ENCODE measurements around the gene SCD. TPM values are rescaled to one million over a fixed set of nuclear protein-coding genes. Genes with fewer than 3 reads are reported as not detected.
"Not testable (repeated sequence)": the region's sequence is repeated elsewhere in the genome, so short reads cannot be mapped to it uniquely, and the experiment has no call there.

SCD gene
- total RNA-seq, 1 donor from 2014 or later, result 2.9 TPM

GRCh38 chr10:100373298-100374199 lies 26.5 kb downstream of the SCD start:
- no peak for TF ChIP-seq CTCF (IDR thresholded peaks at IDR 0.05)
- H3K27ac ChIP-seq, result peak overlapping the region; percentile 90 to 92
- intact Hi-C loops (cut with DNase I), result loop anchor here (1.0 to 5.0 kb wide), 7 partner anchors 26 to 689 kb away; partner anchors contain the start of genes BLOC1S2, ERLIN1, KAZALD1 and SCD
- no peaks in the 10 kb centered on the region for H3K36me3 ChIP-seq
- peak overlapping the region; percentile 56 to 63 for H3K4me3 ChIP-seq
- peaks cover 7 to 25% of the 10 kb centered on the region in 2 donors for H3K4me1 ChIP-seq
- no peaks in the 10 kb centered on the region for H3K27me3 ChIP-seq
- DNase-seq (ENCODE audit: low spot score in 2 of 2), result peak; percentile 99 to 100
- no peaks in the 10 kb centered on the region for H3K9me3 ChIP-seq

GRCh38 chr10:100374200-100374655 lies 27.2 kb downstream of the SCD start:
- no peaks in the 10 kb centered on the region for H3K9me3 ChIP-seq
- intact Hi-C loops (cut with DNase I), result loop anchor here (2.0 to 5.0 kb wide), 4 partner anchors 37 to 688 kb away; partner anchors contain the start of genes ERLIN1, KAZALD1 and SLF2
- no peak for TF ChIP-seq CTCF (IDR thresholded peaks at IDR 0.05)

GRCh38 chr10:100374677-100375353 lies 27.8 kb downstream of the SCD start:
- intact Hi-C loops (cut with DNase I), result loop anchor here (2.0 to 5.0 kb wide), 4 partner anchors 38 to 687 kb away; partner anchors contain the start of genes ERLIN1, KAZALD1 and SLF2
- not testable (repeated sequence) for H3K9me3 ChIP-seq; DNase-seq (ENCODE audit: low spot score in 2 of 2); H3K36me3 ChIP-seq; H3K27me3 ChIP-seq
- H3K27ac ChIP-seq, result peak overlapping the region; percentile 90 to 92
- peak overlapping the region; percentile 56 to 63 for H3K4me3 ChIP-seq
- peaks cover 7 to 25% of the 10 kb centered on the region in 2 donors for H3K4me1 ChIP-seq

More at GRCh38 chr10:100374200-100374655, 27.2 kb downstream of the SCD start:
- peak overlapping the region; percentile 90 to 92 for H3K27ac ChIP-seq
- DNase-seq (ENCODE audit: low spot score in 2 of 2), result no peak
- H3K36me3 ChIP-seq, result no peaks in the 10 kb centered on the region
- H3K27me3 ChIP-seq, result no peaks in the 10 kb centered on the region
- peaks cover 7 to 25% of the 10 kb centered on the region in 2 donors for H3K4me1 ChIP-seq
- peak overlapping the region; percentile 56 to 63 for H3K4me3 ChIP-seq

GRCh38 chr10:100376656-100377055 lies 29.6 kb downstream of the SCD start:
- H3K27me3 ChIP-seq; H3K4me3 ChIP-seq; intact Hi-C loops (cut with DNase I); H3K36me3 ChIP-seq; H3K9me3 ChIP-seq; H3K27ac ChIP-seq; DNase-seq (ENCODE audit: low spot score in 2 of 2): not testable (repeated sequence)
- peaks cover 7 to 14% of the 10 kb centered on the region in 2 donors for H3K4me1 ChIP-seq

- Histone ChIP-seq H3K4me3 (no peak overlapping the region), H3K27me3 (no peaks in the 10 kb centered on the region), H3K9me3 (no peaks in the 10 kb centered on the region), H3K27ac (no peak overlapping the region), H3K4me1 (peaks cover 0 to 7% of the 10 kb centered on the region in 2 donors), H3K36me3 (peaks cover 6 to 16% of the 10 kb centered on the region in 2 donors)
- intact Hi-C loops (cut with DNase I), result no loop called here
- no peak for TF ChIP-seq CTCF (IDR thresholded peaks at IDR 0.05)
- DNase-seq (ENCODE audit: low spot score in 2 of 2), result no peak
Observed at GRCh38 chr10:100377830-100378229, 30.8 kb downstream of the SCD start.

GRCh38 chr10:100380400-100380799 lies 33.4 kb downstream of the SCD start:
- Histone ChIP-seq H3K4me1 (no peaks in the 10 kb centered on the region), H3K27me3 (no peaks in the 10 kb centered on the region), H3K36me3 (peaks cover 6 to 17% of the 10 kb centered on the region in 2 donors), H3K9me3 (no peaks in the 10 kb centered on the region), H3K4me3 (no peak overlapping the region), H3K27ac (no peak overlapping the region)
- no peak for TF ChIP-seq CTCF (IDR thresholded peaks at IDR 0.05)
- DNase-seq (ENCODE audit: low spot score in 2 of 2), result no peak
- intact Hi-C loops (cut with DNase I), result no loop called here
